ENCODE measurements around the gene KNCN.
A peak's percentile ranks its signal among the peaks of the same experiment; 100 is the strongest.

KNCN gene

GRCh38 chr1:46543382-46543760 lies 8.1 kb downstream of the KNCN start:
- TF ChIP-seq CTCF (IDR thresholded peaks at IDR 0.05): no peak

GRCh38 chr1:46539972-46540371 lies 11.5 kb downstream of the KNCN start:
- no peak for TF ChIP-seq CTCF (IDR thresholded peaks at IDR 0.05)

DNA sequence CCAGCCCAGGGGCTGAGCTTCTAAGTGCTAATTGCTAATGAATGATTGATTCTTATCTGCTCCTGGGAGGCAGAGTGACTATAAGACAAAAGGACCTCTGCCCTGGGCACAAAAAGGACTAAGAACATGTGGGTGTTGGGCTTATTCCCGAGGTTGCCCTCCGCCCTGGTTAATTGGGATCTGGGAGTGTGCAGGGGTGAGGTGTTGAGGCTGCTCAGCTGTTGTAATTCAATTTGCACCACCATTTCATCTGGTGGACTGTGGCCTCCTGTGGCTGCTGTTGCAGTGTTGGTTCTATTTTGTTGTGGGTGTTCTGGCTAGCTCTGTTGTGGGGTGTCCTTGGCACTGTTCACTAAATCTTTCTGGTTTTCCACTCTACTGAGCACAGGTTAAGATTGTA lies 13.3 kb downstream of the KNCN start:
- no peak for TF ChIP-seq CTCF (IDR thresholded peaks at IDR 0.05)

GRCh38 chr1:46537651-46538050 lies 13.8 kb downstream of the KNCN start:
- TF ChIP-seq CTCF (IDR thresholded peaks at IDR 0.05): no peak

- no peak for TF ChIP-seq CTCF (IDR thresholded peaks at IDR 0.05)
These were observed 14.9 kb downstream of the KNCN start for GRCh38 chr1:46536527-46536926.

DNA sequence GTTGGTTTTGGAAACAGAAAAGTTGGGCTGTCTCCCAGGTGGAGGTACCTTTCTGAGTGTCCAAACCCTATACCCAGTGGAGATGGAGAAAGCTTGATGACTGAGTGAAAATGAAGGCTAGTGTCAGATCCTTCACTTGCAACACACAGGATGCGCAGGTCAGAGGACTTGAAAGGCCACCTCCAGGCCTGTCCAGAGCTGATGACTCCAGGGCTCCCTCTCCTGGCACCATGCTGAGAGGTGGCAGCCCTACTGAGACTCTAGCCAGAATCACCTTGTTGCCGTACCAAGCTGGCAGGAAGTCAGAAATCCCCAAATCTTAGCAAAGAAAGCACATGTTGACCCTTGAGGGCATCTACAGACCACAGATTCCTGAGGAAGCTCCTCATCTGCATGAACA lies 16.4 kb downstream of the KNCN start:
- TF ChIP-seq CTCF (IDR thresholded peaks at IDR 0.05): peak; percentile 71

DNA sequence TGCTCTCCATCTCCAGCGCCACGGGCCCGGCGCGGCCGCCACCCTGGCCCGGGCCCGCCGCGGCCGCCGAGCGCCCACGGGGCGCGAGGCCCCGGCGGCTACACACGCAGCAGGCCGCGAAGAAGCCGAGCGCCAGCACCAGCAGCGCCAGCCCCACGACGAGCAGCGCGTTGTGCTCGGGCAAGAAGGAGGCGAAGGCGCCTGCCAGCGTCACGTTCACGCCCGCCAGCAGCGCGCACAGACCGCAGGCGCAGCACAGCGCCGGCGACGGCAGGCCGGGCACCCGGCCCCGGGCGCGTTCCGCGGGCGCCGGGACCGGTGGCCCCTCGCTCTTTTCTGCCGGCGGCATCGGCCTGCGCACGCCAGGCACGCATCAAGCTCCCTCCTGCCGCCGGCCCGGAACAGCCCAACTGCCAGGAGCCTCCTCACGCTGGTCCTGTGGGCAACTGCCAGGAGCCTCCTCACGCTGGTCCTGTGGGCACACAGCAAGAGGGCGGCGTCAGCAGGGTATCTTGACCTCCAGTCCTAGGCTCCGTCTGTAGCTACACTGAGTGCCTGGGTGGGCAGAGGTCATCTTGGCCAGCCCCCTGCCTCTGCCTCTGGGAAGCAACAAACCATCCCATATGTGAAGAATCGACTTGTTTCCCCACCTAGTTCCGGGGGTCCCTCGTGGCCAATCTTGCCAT lies 18.1 kb downstream of the KNCN start:
- TF ChIP-seq CTCF (IDR thresholded peaks at IDR 0.05): no peak

All from LNCAP (cell line).